CD14-positive monocyte (primary cell): ENCODE data around the gene MTMR1. TPM values are rescaled to one million over a fixed set of nuclear protein-coding genes. Genes with fewer than 3 reads are reported as not detected.

Source experiments
- DNase-seq, 3 donors: peaks; one replicate each; pipeline ENCODE4 v3.0.0-alpha.2; 2011 to 2022
- H2AFZ ChIP-seq: 2 replicates; pipeline ENCODE4 v1.6.0; 2012; ENCODE audit warnings: mild to moderate bottlenecking, low read depth, low read length, inconsistent platforms; ENCODE audit not compliant: insufficient read depth, poor library complexity, severe bottlenecking
- H3K27ac ChIP-seq, 2 donors: 1 replicate in 1 of 2; 2 replicates in 1 of 2; pipeline ENCODE4 v1.5.1; 2012 to 2013; ENCODE audit warnings: low read length in 2 of 2, control low read depth in 1 of 2, inconsistent platforms in 1 of 2, low read depth in 1 of 2, mild to moderate bottlenecking in 1 of 2
- H3K27me3 ChIP-seq, 2 donors: one replicate each; pipeline versions ENCODE4 v1.6.0 to v1.6.1; 2011 to 2013; ENCODE audit warnings: low read length in 2 of 2; ENCODE audit not compliant: control insufficient read depth in 2 of 2, insufficient read depth in 2 of 2
- H3K36me3 ChIP-seq, 2 donors: replicated peaks in 1 of 2; 1 replicate in 1 of 2; 2 replicates in 1 of 2; pipeline versions ENCODE4 v1.5.1 to v1.6.1; 2012 to 2013; ENCODE audit warnings: low read length in 2 of 2, control low read depth in 1 of 2, inconsistent platforms in 1 of 2, mild to moderate bottlenecking in 1 of 2; ENCODE audit not compliant: insufficient read depth in 2 of 2, control insufficient read depth in 1 of 2
- H3K4me1 ChIP-seq, 2 donors: 1 replicate in 1 of 2; 2 replicates in 1 of 2; pipeline versions ENCODE4 v1.5.1 to v1.6.1; 2012 to 2013; ENCODE audit warnings: low read length in 2 of 2, control low read depth in 1 of 2, inconsistent platforms in 1 of 2, mild to moderate bottlenecking in 1 of 2, moderate library complexity in 1 of 2; ENCODE audit not compliant: insufficient read depth in 2 of 2, control insufficient read depth in 1 of 2
- H3K4me2 ChIP-seq: replicated peaks from 2 replicates; pipeline ENCODE3; 2012; ENCODE audit warnings: low read length, moderate library complexity, mild to moderate bottlenecking; ENCODE audit not compliant: poor library complexity, severe bottlenecking; ENCODE audit errors: extremely low read depth
- H3K4me3 ChIP-seq, 3 experiments: fragments of 200-600 bp in 1 of 3; sonication (generic) in 1 of 3; replicated peaks in 1 of 3; 1 replicate in 2 of 3; 2 replicates in 1 of 3; pipeline ENCODE4 v1.5.1; 2011 to 2013; ENCODE audit warnings: low read length in 3 of 3, mild to moderate bottlenecking in 3 of 3, control low read depth in 2 of 3, low read depth in 2 of 3, inconsistent platforms in 1 of 3, moderate library complexity in 1 of 3
- H3K79me2 ChIP-seq: 2 replicates; pipeline ENCODE4 v1.6.0; 2012; ENCODE audit warnings: mild to moderate bottlenecking, control low read depth, inconsistent platforms, low read length, moderate library complexity; ENCODE audit not compliant: insufficient read depth
- H3K9ac ChIP-seq: 2 replicates; pipeline ENCODE4 v1.6.0; 2017; ENCODE audit warnings: low read length, mild to moderate bottlenecking; ENCODE audit not compliant: insufficient read depth, poor library complexity, severe bottlenecking
- H3K9me3 ChIP-seq, 2 donors: replicated peaks in 1 of 2; 1 replicate in 1 of 2; 2 replicates in 1 of 2; pipeline versions ENCODE4 v1.5.1 to v1.6.1; 2012 to 2013; ENCODE audit warnings: low read length in 2 of 2, control low read depth in 1 of 2; ENCODE audit not compliant: control insufficient read depth in 1 of 2, insufficient read depth in 1 of 2
- H4K20me1 ChIP-seq: 2 replicates; pipeline ENCODE4 v1.6.0; 2012; ENCODE audit warnings: mild to moderate bottlenecking, low read length, control low read depth, moderate library complexity; ENCODE audit not compliant: insufficient read depth
- H3K27ac Mint-ChIP-seq, 7 donors: one replicate each; pipeline ENCODE4 v1.8.0; 2020; ENCODE audit warnings: mild to moderate bottlenecking in 7 of 7, mixed read lengths in 7 of 7, moderate library complexity in 6 of 7, inconsistent platforms in 2 of 7
- H3K27me3 Mint-ChIP-seq, 3 donors: one replicate each; pipeline ENCODE4 v1.8.0; 2021 to 2022; ENCODE audit warnings: low read depth in 3 of 3, mild to moderate bottlenecking in 3 of 3, mixed read lengths in 3 of 3, moderate library complexity in 3 of 3, inconsistent platforms in 1 of 3
- H3K36me3 Mint-ChIP-seq, 2 donors: one replicate each; pipeline ENCODE4 v1.8.0; 2020; ENCODE audit warnings: mixed read lengths in 2 of 2, inconsistent platforms in 1 of 2, mild to moderate bottlenecking in 1 of 2
- H3K4me1 Mint-ChIP-seq: one replicate; pipeline ENCODE4 v1.8.0; 2020; ENCODE audit warnings: mild to moderate bottlenecking, mixed read lengths
- H3K4me3 Mint-ChIP-seq, 2 donors: one replicate each; pipeline ENCODE4 v1.8.0; 2020; ENCODE audit warnings: mild to moderate bottlenecking in 2 of 2, mixed read lengths in 2 of 2, moderate library complexity in 1 of 2
- H3K9me3 Mint-ChIP-seq, 7 donors: one replicate each; pipeline ENCODE4 v1.8.0; 2020 to 2022; ENCODE audit warnings: mixed read lengths in 7 of 7, mild to moderate bottlenecking in 6 of 7, moderate library complexity in 6 of 7, inconsistent platforms in 2 of 7
- CTCF ChIP-seq: fragments of 200-600 bp; IDR thresholded peaks from one replicate; pipeline ENCODE4 v1.8.0; 2022; ENCODE audit warnings: antibody characterized with exemption, mild to moderate bottlenecking
- WGBS: methylation state at CpG from one replicate; pipeline ENCODE4 v1.1.5; 2013; ENCODE audit warnings: missing lambda C conversion rate; ENCODE audit not compliant: insufficient coverage; 5-methylcytosine and 5-hydroxymethylcytosine counted together
- intact Hi-C, 2 donors: fragments of 100-400 bp; cut with micrococcal nuclease; formaldehyde crosslinking; loops; one replicate each; pipeline versions ENCODE4 v1.15.0 to v1.15.1; 2023
- polyA plus RNA-seq, 3 donors: library from polyadenylated mRNA; depleted of rRNA in 1 of 3; unstranded in 2 of 3; stranded (reverse) in 1 of 3; fragments of 300-500 nt in 2 of 3; fragments of >200 nt in 1 of 3; fragmentation: Illumina TruSeq in 2 of 3; gene quantifications; 1 replicate in 2 of 3; 2 replicates in 1 of 3; pipeline ENCODE4 v1.2.3, GENCODE V29; 2012 to 2021

The MTMR1 gene
- polyA plus RNA-seq, 3 donors = 5.8 to 16.6 (median 6.1) TPM

GRCh38 chrX:150736475-150736874 is 43.3 kb downstream of the MTMR1 start:
- Mint-ChIP-seq H3K4me3 (peak overlapping the region; percentile 66 to 77), H3K4me1 (peaks cover 14% of the 10 kb centered on the region), H3K9me3 (peaks cover 0 to 5% (median 0%) of the 10 kb centered on the region in 7 donors), H3K27me3 (peaks cover 0 to 4% (median 2%) of the 10 kb centered on the region in 3 donors), H3K27ac (peak overlapping the region; percentile 79 to 91 (median 88)), H3K36me3 (peaks cover 49 to 62% of the 10 kb centered on the region in 2 donors)
- peak; percentile 19 to 32 (median 23) for DNase-seq
- TF ChIP-seq CTCF = no peak
- H3K36me3 ChIP-seq = peaks cover 50 to 61% of the 10 kb centered on the region in 2 donors
- peak overlapping the region; percentile 53 for H3K4me2 ChIP-seq
- no peaks in the 10 kb centered on the region for H3K79me2 ChIP-seq
- peak overlapping the region; percentile 64 to 73 for H3K27ac ChIP-seq
- H3K27me3 ChIP-seq = no peaks in the 10 kb centered on the region
- peak overlapping the region; percentile 38 for H3K9ac ChIP-seq
- peak overlapping the region; percentile 42 to 67 (median 64) for H3K4me3 ChIP-seq
- no CpG with 5 or more reads among the region's 9 CpGs for WGBS
- H2AFZ ChIP-seq = peak overlapping the region; percentile 52
- intact Hi-C loops = no loop called here
- peaks cover 0 to 10% of the 10 kb centered on the region in 2 donors for H3K4me1 ChIP-seq
- no peaks in the 10 kb centered on the region for H3K9me3 ChIP-seq
- no peaks in the 10 kb centered on the region for H4K20me1 ChIP-seq

DNA sequence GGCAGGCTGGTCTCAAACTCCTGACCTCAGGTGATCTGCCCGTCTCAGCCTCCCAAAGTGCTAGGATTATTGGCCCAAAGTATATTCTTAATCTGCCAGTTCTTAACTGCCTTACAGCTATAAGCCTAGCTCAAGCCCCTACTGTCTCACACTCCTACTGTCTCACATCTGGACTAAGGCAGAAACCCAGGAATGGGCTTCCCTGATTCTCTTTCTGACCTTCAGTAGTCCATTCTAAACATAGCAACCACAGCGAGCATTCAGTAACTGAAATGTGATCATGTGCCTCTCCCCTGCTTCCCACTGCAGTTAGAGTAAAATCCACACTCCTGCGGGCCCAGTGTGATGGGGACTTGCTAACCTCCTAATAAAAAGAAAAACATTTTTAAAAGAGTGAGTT is 58.9 kb downstream of the MTMR1 start:
- H3K4me1 Mint-ChIP-seq = no peaks in the 10 kb centered on the region
- Histone ChIP-seq H3K4me2 (no peak overlapping the region), H3K79me2 (no peaks in the 10 kb centered on the region), H3K9me3 (no peaks in the 10 kb centered on the region), H3K9ac (no peak overlapping the region), H3K4me3 (no peak overlapping the region), H4K20me1 (no peaks in the 10 kb centered on the region), H3K27ac (no peak overlapping the region), H3K27me3 (no peaks in the 10 kb centered on the region), H2AFZ (no peak overlapping the region), H3K4me1 (no peaks in the 10 kb centered on the region), H3K36me3 (peaks cover 24 to 78% of the 10 kb centered on the region in 2 donors)
- H3K4me3 Mint-ChIP-seq = no peak overlapping the region
- intact Hi-C loops = no loop called here
- H3K9me3 Mint-ChIP-seq = no peaks in the 10 kb centered on the region
- 100% methylated on average over 1 of the region's 3 CpGs for WGBS
- H3K36me3 Mint-ChIP-seq = peaks cover 34 to 39% of the 10 kb centered on the region in 2 donors
- H3K27ac Mint-ChIP-seq = no peak overlapping the region
- no peak for TF ChIP-seq CTCF
- DNase-seq = no peak
- peaks cover 0 to 6% (median 0%) of the 10 kb centered on the region in 3 donors for H3K27me3 Mint-ChIP-seq
